GM23338 (cell line): ENCODE measurements around the gene EIF3L. TPM values are rescaled to one million over a fixed set of nuclear protein-coding genes. Genes with fewer than 3 reads are reported as not detected.

ENCODE experiments used
- ATAC-seq: fragments of 200-7000 bp; cut with Tn5 transposase; 3 replicates; pipeline ENCODE4 v1.9.1; 2020
- DNase-seq: peaks from one replicate; pipeline ENCODE4 v3.0.0-alpha.2; 2015; ENCODE audit warnings: low spot score
- H2AFZ ChIP-seq: fragments of 200-600 bp; sonication (generic); 2 replicates; pipeline ENCODE4 v1.8.0; 2016; ENCODE audit warnings: antibody characterized with exemption, mild to moderate bottlenecking, moderate library complexity
- H3F3A ChIP-seq: fragments of 200-600 bp; sonication (generic); replicated peaks from 2 replicates; pipeline ENCODE4 v1.8.0; 2017; ENCODE audit warnings: antibody characterized with exemption, mixed run types, low read depth
- H3K27ac ChIP-seq: fragments of 200-600 bp; sonication (generic); 2 replicates; pipeline ENCODE4 v1.6.1; 2016; ENCODE audit warnings: low read depth
- H3K27me3 ChIP-seq: fragments of 200-600 bp; sonication (generic); 2 replicates; pipeline ENCODE4 v1.8.0; 2016; ENCODE audit warnings: mild to moderate bottlenecking, mixed run types, moderate library complexity; ENCODE audit not compliant: insufficient read depth
- H3K36me3 ChIP-seq: fragments of 200-600 bp; sonication (generic); 2 replicates; pipeline ENCODE4 v1.8.0; 2016; ENCODE audit warnings: mild to moderate bottlenecking; ENCODE audit not compliant: insufficient read depth
- H3K4me1 ChIP-seq: fragments of 200-600 bp; sonication (generic); 2 replicates; pipeline ENCODE4 v1.8.0; 2016; ENCODE audit warnings: mild to moderate bottlenecking, moderate library complexity; ENCODE audit not compliant: insufficient read depth
- H3K4me2 ChIP-seq: fragments of 200-600 bp; sonication (generic); 2 replicates; pipeline ENCODE4 v1.7.1; 2017; ENCODE audit warnings: mixed run types
- H3K4me3 ChIP-seq: fragments of 200-600 bp; sonication (generic); 2 replicates; pipeline ENCODE4 v1.6.1; 2016; ENCODE audit warnings: mixed run types
- H3K79me2 ChIP-seq: fragments of 200-600 bp; sonication (generic); replicated peaks from 2 replicates; pipeline ENCODE4 v1.8.0; 2017; ENCODE audit warnings: mild to moderate bottlenecking; ENCODE audit not compliant: insufficient read depth
- H3K9me2 ChIP-seq: fragments of 200-600 bp; sonication (generic); 2 replicates; pipeline ENCODE4 v1.8.0; 2017; ENCODE audit not compliant: insufficient read depth
- H4K20me1 ChIP-seq: fragments of 200-600 bp; sonication (generic); replicated peaks from 2 replicates; pipeline ENCODE4 v1.8.0; 2017; ENCODE audit warnings: mild to moderate bottlenecking; ENCODE audit not compliant: insufficient read depth
- H3K27ac Mint-ChIP-seq: 2 replicates; pipeline ENCODE4 v1.8.0; 2020; ENCODE audit warnings: inconsistent platforms, mild to moderate bottlenecking, moderate library complexity, mixed read lengths
- H3K27me3 Mint-ChIP-seq: 3 replicates; pipeline ENCODE4 v1.8.0; 2022; ENCODE audit warnings: low read depth, mild to moderate bottlenecking, moderate library complexity, mixed read lengths, inconsistent platforms; ENCODE audit not compliant: insufficient read depth, poor library complexity
- H3K36me3 Mint-ChIP-seq: 3 replicates; pipeline ENCODE4 v1.8.0; 2021; ENCODE audit warnings: low read depth, mild to moderate bottlenecking, inconsistent platforms, moderate library complexity, mixed read lengths
- H3K4me1 Mint-ChIP-seq: 3 replicates; pipeline ENCODE4 v1.8.0; 2020; ENCODE audit warnings: mild to moderate bottlenecking, inconsistent platforms, mixed read lengths
- H3K4me3 Mint-ChIP-seq: 3 replicates; pipeline ENCODE4 v1.8.0; 2021; ENCODE audit warnings: moderate library complexity, mild to moderate bottlenecking, inconsistent platforms, mixed read lengths
- H3K9me3 Mint-ChIP-seq: 3 replicates; pipeline ENCODE4 v1.8.0; 2020; ENCODE audit warnings: moderate library complexity, mild to moderate bottlenecking, inconsistent platforms, mixed read lengths
- CTCF ChIP-seq, 2 experiments: fragments of 200-600 bp in 1 of 2; sonication (generic) in 1 of 2; conservative IDR thresholded peaks; 2 replicates each; pipeline versions ENCODE4 v1.5.1 to v1.6.1; 2016 to 2017; ENCODE audit warnings: antibody characterized with exemption in 2 of 2, low read depth in 2 of 2, mild to moderate bottlenecking in 2 of 2, moderate library complexity in 1 of 2
- EZH2 ChIP-seq: fragments of 200-600 bp; sonication (generic); IDR thresholded peaks from one replicate; pipeline ENCODE4 v1.8.0; 2017; ENCODE audit warnings: antibody characterized with exemption, mild to moderate bottlenecking, low read depth; ENCODE audit not compliant: unreplicated experiment
- EZH2phosphoT487 ChIP-seq: fragments of 200-600 bp; sonication (generic); IDR thresholded peaks from one replicate; pipeline ENCODE4 v1.8.1; 2018; ENCODE audit warnings: antibody characterized with exemption; ENCODE audit not compliant: unreplicated experiment
- JUNB ChIP-seq: IDR thresholded peaks from one replicate; pipeline ENCODE4 v1.6.1; 2016; ENCODE audit warnings: antibody characterized with exemption; ENCODE audit not compliant: unreplicated experiment
- POLR2AphosphoS5 ChIP-seq: IDR thresholded peaks from 2 replicates; pipeline ENCODE4 v1.6.1; 2016; ENCODE audit warnings: antibody characterized with exemption, low read depth
- REST ChIP-seq: IDR thresholded peaks from one replicate; pipeline ENCODE4 v1.6.1; 2018; ENCODE audit warnings: antibody characterized with exemption; ENCODE audit not compliant: unreplicated experiment
- STAT1 ChIP-seq: IDR thresholded peaks from one replicate; pipeline ENCODE4 v1.6.1; 2016; ENCODE audit warnings: antibody characterized with exemption; ENCODE audit not compliant: unreplicated experiment
- ZNF114 ChIP-seq: fragments of 250-450 bp; sonication (Bioruptor Pico); IDR thresholded peaks from 2 replicates; pipeline ENCODE4 v1.5.0; 2020; ENCODE audit warnings: mild to moderate bottlenecking, moderate library complexity
- polyA plus RNA-seq: library from polyadenylated mRNA; unstranded; fragments of >200 nt; fragmentation: Nextera tagmentation; extraction: Ambion mirVana; gene quantifications from 2 replicates; pipeline ENCODE4 v1.2.1, GENCODE V29; 2016
- total RNA-seq: library from RNA; depleted of rRNA; stranded (reverse); fragments of >200 nt; shearing (Covaris generic); gene quantifications from 2 replicates; pipeline ENCODE4 v1.2.3, GENCODE V29; 2014
- TF ChIP-seq, protein P1 (sequence below): IDR thresholded peaks from 2 replicates; pipeline ENCODE4 v1.6.1; 2016; ENCODE audit warnings: antibody characterized with exemption

EIF3L gene
- total and polyA plus RNA-seq, 2 experiments from 2014 or later, result 430 to 459 TPM

DNA sequence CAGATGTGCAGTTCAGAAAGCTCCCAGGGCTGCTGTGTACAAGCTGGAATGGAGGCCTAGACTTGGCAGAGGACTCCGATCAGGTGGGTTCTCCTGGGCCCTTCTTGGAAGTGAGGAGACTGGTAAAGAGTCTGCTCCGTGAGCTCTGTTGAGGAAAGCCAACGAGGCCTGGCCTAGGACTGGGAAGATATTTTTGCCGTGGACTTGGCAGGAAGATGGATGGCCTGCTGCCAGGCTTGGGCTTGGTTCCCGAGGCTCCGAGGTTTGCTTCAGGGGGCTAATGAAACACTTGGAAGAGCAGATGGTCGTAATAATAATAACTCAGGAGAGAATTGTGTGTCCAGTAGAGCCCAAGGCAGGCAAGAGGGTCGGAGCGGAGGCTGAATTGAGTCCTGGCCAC, 22.2 kb upstream of the EIF3L start (continued):
- no peak for TF ChIP-seq REST
- no peak for TF ChIP-seq CTCF (conservative IDR thresholded peaks at IDR 0.05; ENCODE audit: low read depth in 2 of 2)
- no peak for TF ChIP-seq POLR2AphosphoS5
- TF ChIP-seq STAT1, result no peak
- no peak for TF ChIP-seq EZH2
- TF ChIP-seq, protein P1, sequence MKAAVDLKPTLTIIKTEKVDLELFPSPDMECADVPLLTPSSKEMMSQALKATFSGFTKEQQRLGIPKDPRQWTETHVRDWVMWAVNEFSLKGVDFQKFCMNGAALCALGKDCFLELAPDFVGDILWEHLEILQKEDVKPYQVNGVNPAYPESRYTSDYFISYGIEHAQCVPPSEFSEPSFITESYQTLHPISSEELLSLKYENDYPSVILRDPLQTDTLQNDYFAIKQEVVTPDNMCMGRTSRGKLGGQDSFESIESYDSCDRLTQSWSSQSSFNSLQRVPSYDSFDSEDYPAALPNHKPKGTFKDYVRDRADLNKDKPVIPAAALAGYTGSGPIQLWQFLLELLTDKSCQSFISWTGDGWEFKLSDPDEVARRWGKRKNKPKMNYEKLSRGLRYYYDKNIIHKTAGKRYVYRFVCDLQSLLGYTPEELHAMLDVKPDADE, result no peak
- no peak for TF ChIP-seq JUNB
- no peak for TF ChIP-seq ZNF114 (CRISPR knock-in tag)

DNA sequence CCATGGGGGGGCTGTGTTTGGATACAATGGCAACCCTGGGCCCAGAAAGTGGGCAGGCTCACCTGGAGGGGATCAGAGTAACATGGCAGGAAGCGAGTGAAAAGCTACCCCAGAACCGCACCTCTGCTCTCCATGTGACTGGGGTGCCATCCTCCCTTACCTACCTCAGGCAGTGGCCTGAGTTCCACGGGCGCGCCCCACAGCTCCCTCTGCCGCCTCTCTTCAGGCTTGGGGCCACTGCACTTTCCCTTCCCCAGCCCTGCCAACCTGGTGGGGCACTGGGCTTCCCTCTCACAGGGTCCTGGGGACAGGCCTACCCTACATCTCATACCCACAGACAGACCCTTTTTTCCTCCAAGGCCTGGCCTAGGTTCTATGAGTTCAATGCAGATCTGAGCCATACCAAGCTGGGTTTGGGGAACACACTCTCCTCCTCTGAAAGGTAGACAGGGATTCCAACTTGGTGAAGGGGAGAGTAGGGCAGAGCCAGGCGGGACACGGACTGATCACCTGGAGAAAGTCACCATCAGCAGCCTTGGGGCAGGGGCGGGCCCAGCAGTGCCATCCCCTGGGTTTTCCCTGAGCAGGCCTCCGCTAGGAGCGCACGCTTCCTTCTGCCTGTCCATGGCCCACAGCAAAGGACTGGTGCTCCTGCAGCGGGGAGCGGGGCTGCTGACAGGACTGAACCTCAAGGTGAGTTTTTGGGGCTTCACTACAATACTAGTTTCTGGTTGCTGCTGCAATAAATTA, 19.0 kb upstream of the EIF3L start:
- Histone ChIP-seq H3F3A (peaks cover 5% of the 10 kb centered on the region; the same call in 1 of the 2 replicates), H3K4me2 (no peak overlapping the region), H3K4me3 (no peak overlapping the region), H3K79me2 (no peaks in the 10 kb centered on the region), H3K9me2 (no peaks in the 10 kb centered on the region), H3K27me3 (peaks cover 14% of the 10 kb centered on the region), H3K36me3 (no peaks in the 10 kb centered on the region; the same call in 1 of the 2 replicates), H3K27ac (no peak overlapping the region), H3K4me1 (no peaks in the 10 kb centered on the region), H4K20me1 (no peaks in the 10 kb centered on the region), H2AFZ (no peak overlapping the region)
- Mint-ChIP-seq H3K36me3 (peaks cover 15% of the 10 kb centered on the region; the same call in 2 of the 3 replicates), H3K9me3 (no peaks in the 10 kb centered on the region), H3K4me3 (no peak overlapping the region; the same call in 2 of the 3 replicates), H3K27me3 (peaks cover 13% of the 10 kb centered on the region), H3K4me1 (no peaks in the 10 kb centered on the region), H3K27ac (no peak overlapping the region)
- ATAC-seq, result peak; percentile 37; the same call in 1 of the 3 replicates
- DNase-seq, result no peak
- TF ChIP-seq JUNB, result no peak
- TF ChIP-seq EZH2phosphoT487, result no peak
- peak in 1 of 2 experiments; percentile 9; a peak in 1 of 4 replicates for TF ChIP-seq CTCF (conservative IDR thresholded peaks at IDR 0.05; ENCODE audit: low read depth in 2 of 2)
